ENCODE results near the gene TOR4A. TPM values are rescaled to one million over a fixed set of nuclear protein-coding genes. Genes with fewer than 3 reads are reported as not detected.

TOR4A gene
- total and polyA plus RNA-seq, 9 of the 15 experiments (the other 6 are each of a cell fraction or from before 2014, with no cell fraction given) = 3.9 to 49.2 (median 8.8) TPM

DNA sequence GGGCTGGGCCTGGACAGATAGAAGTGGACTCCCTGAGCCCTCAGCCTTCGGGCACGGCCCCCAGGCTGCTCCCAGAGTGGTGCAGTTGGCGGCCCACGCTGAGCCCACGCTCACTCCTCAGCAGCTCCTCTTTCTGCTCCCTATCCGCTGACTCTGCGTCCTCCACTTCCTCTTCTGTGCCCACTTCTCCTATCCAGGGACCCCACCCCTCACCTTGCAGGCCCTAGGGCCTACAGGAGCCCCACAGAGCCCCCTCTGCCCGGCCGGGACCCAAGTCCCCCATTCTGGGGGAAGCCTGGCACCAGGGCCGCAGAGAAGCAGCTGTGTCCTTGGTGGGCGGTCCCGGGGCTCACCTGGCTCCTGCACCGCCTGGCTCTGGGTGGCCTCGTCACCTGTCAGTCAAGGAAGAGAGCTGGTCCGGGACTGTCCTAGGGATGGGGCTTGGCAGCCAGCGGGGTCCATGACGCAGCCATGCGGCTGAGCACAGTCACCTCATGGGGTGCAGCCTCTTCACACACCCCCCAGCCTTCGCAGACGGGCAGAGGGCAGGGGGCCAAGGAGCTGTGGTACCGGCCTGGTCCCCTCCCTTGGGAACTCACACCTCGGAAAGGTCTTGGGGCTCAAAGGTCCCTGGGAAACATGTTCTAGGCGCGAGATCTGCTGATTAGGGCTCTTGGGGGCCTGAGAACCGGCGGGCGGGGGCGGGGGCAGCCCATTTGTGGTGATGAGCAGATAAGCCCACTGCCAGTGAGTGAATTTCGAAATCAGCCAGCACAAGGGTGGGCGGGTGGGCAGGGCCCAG, 29.9 kb downstream of the TOR4A start (continued):
- TF ChIP-seq, protein P1, sequence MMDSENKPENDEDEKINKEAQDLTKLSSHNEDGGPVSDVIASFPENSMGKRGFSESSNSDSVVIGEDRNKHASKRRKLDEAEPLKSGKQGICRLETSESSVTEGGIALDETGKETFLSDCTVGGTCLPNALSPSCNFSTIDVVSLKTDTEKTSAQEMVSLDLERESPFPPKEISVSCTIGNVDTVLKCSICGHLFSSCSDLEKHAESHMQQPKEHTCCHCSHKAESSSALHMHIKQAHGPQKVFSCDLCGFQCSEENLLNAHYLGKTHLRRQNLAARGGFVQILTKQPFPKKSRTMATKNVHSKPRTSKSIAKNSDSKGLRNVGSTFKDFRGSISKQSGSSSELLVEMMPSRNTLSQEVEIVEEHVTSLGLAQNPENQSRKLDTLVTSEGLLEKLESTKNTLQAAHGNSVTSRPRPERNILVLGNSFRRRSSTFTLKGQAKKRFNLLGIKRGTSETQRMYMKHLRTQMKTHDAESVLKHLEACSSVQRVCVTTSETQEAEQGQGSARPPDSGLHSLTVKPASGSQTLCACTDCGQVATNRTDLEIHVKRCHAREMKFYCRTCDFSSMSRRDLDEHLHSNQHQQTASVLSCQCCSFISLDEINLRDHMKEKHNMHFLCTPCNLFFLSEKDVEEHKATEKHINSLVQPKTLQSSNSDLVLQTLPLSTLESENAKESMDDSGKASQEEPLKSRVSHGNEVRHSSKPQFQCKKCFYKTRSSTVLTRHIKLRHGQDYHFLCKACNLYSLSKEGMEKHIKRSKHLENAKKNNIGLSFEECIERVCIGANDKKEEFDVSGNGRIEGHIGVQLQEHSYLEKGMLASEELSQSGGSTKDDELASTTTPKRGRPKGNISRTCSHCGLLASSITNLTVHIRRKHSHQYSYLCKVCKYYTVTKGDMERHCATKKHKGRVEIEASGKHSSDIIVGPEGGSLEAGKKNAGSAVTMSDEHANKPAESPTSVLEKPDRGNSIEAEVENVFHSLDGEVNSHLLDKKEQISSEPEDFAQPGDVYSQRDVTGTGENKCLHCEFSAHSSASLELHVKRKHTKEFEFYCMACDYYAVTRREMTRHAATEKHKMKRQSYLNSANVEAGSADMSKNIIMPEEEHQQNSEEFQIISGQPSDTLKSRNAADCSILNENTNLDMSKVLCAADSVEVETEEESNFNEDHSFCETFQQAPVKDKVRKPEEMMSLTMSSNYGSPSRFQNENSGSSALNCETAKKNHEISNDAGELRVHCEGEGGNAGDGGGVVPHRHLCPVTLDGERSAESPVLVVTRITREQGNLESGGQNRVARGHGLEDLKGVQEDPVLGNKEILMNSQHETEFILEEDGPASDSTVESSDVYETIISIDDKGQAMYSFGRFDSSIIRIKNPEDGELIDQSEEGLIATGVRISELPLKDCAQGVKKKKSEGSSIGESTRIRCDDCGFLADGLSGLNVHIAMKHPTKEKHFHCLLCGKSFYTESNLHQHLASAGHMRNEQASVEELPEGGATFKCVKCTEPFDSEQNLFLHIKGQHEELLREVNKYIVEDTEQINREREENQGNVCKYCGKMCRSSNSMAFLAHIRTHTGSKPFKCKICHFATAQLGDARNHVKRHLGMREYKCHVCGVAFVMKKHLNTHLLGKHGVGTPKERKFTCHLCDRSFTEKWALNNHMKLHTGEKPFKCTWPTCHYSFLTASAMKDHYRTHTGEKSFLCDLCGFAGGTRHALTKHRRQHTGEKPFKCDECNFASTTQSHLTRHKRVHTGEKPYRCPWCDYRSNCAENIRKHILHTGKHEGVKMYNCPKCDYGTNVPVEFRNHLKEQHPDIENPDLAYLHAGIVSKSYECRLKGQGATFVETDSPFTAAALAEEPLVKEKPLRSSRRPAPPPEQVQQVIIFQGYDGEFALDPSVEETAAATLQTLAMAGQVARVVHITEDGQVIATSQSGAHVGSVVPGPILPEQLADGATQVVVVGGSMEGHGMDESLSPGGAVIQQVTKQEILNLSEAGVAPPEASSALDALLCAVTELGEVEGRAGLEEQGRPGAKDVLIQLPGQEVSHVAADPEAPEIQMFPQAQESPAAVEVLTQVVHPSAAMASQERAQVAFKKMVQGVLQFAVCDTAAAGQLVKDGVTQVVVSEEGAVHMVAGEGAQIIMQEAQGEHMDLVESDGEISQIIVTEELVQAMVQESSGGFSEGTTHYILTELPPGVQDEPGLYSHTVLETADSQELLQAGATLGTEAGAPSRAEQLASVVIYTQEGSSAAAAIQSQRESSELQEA (IDR thresholded peaks at IDR 0.05; ENCODE audit: low read depth) = no peak
- TF ChIP-seq NFYB (IDR thresholded peaks at IDR 0.05; ENCODE audit: extremely low read depth, insufficient read length) (peak; percentile 4), E2F3 (CRISPR knock-in tag; IDR thresholded peaks at IDR 0.05) (no peak), ZSCAN32 (CRISPR knock-in tag; IDR thresholded peaks at IDR 0.05) (no peak), ESRRB (CRISPR knock-in tag; IDR thresholded peaks at IDR 0.05; ENCODE audit: borderline replicate concordance) (no peak), ZNF263 (CRISPR knock-in tag; IDR thresholded peaks at IDR 0.05; ENCODE audit: borderline replicate concordance) (0 out of 2 replicates have a peak, but pooled peaks have one; percentile 9), CBFB (CRISPR knock-in tag; IDR thresholded peaks at IDR 0.05) (no peak), L3MBTL2 (IDR thresholded peaks at IDR 0.05) (peak; percentile 35; the same call in 1 of the 2 replicates), TRIM28 (IDR thresholded peaks at IDR 0.05) (no peak), NFXL1 (CRISPR knock-in tag; IDR thresholded peaks at IDR 0.05) (no peak), NELFE (IDR thresholded peaks at IDR 0.05; ENCODE audit: insufficient read depth, insufficient read length) (no peak), TFAM (CRISPR knock-in tag; conservative IDR thresholded peaks at IDR 0.05) (no peak), FOXM1 (IDR thresholded peaks at IDR 0.05; ENCODE audit: low read depth) (no peak), FOXM1 (CRISPR knock-in tag; IDR thresholded peaks at IDR 0.05; ENCODE audit: low read depth) (no peak), ZBTB7A (IDR thresholded peaks at IDR 0.05; ENCODE audit: borderline replicate concordance, control insufficient read depth, low read depth, low read length) (no peak), ETV5 (CRISPR knock-in tag; IDR thresholded peaks at IDR 0.05; ENCODE audit: low read depth) (no peak)
- TF ChIP-seq, protein P2, sequence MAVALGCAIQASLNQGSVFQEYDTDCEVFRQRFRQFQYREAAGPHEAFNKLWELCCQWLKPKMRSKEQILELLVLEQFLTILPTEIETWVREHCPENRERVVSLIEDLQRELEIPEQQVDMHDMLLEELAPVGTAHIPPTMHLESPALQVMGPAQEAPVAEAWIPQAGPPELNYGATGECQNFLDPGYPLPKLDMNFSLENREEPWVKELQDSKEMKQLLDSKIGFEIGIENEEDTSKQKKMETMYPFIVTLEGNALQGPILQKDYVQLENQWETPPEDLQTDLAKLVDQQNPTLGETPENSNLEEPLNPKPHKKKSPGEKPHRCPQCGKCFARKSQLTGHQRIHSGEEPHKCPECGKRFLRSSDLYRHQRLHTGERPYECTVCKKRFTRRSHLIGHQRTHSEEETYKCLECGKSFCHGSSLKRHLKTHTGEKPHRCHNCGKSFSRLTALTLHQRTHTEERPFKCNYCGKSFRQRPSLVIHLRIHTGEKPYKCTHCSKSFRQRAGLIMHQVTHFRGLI (CRISPR knock-in tag; IDR thresholded peaks at IDR 0.05) = no peak
- TF ChIP-seq, protein P3, sequence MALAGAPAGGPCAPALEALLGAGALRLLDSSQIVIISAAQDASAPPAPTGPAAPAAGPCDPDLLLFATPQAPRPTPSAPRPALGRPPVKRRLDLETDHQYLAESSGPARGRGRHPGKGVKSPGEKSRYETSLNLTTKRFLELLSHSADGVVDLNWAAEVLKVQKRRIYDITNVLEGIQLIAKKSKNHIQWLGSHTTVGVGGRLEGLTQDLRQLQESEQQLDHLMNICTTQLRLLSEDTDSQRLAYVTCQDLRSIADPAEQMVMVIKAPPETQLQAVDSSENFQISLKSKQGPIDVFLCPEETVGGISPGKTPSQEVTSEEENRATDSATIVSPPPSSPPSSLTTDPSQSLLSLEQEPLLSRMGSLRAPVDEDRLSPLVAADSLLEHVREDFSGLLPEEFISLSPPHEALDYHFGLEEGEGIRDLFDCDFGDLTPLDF (CRISPR knock-in tag; IDR thresholded peaks at IDR 0.05) = no peak
